ENCODE measurements around the gene SAMD10.
"Not testable (repeated sequence)": the region's sequence is repeated elsewhere in the genome, so short reads cannot be mapped to it uniquely, and the experiment has no call there.

- not testable (repeated sequence) for TF ChIP-seq CTCF (IDR thresholded peaks at IDR 0.05; ENCODE audit: low read length); EZH2 (optimal IDR thresholded peaks at IDR 0.05; ENCODE audit: low read depth, low read length); EZH2phosphoT487 (IDR thresholded peaks at IDR 0.05; ENCODE audit: low read length)
Observed at GRCh38 chr20:63929473-63929883, 50.0 kb downstream of the SAMD10 start.
